Head of caudate nucleus (tissue), 42 donors: ENCODE measurements around the gene SYT1.

Source experiments
- DNase-seq, 42 donors: peaks; one replicate each; pipeline versions ENCODE4 v3.0.0 to v3.0.0-alpha.2; 2020 to 2021; ENCODE audit warnings: mixed read lengths in 7 of 42
- intact Hi-C: fragments of 100-400 bp; cut with DNase I; formaldehyde crosslinking; loops from one replicate; pipeline ENCODE4 v1.15.0; 2022

The SYT1 gene

DNA sequence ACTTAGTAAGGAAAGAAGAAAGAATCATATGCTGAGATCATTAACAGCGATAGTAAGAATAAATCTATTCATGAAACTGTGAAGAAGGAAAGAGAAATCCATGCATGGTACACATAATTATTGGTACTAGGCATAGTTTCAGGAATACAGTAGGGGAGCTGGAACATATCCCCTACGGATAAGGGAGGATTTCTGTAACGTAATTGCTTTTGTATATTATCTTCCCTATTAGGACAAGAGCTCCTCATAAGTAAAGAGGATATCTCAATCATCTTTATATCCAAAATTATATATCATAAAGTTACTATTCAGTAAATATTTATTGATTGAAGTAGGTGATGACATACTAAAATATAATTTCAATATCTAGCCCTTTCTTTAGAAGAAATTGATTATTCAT, 22.9 kb downstream of the SYT1 start:
- DNase-seq = no peak
- intact Hi-C loops = no loop called here

DNA sequence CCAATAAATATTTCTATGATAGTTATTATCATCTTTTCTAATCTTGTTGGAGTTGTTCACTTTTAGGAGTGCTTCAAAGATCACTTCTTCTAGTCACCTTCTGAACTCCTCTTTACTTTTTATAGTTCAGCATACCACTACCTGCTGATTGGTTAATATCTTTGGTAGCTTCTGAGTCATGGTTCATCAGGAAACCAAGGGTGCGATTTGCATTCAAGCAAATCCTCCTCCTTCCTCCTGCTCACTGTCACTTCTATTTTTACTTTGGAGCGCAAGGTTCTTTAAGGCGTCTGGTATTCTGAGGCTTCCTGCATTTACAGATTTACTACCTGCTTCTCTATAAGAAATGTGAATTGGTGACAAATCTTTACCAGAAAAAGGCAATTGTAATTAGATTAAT, 24.0 kb downstream of the SYT1 start:
- DNase-seq = peak in 17 of 42 donors; percentile 5 to 77 (median 34)
- intact Hi-C loops = no loop called here

DNA sequence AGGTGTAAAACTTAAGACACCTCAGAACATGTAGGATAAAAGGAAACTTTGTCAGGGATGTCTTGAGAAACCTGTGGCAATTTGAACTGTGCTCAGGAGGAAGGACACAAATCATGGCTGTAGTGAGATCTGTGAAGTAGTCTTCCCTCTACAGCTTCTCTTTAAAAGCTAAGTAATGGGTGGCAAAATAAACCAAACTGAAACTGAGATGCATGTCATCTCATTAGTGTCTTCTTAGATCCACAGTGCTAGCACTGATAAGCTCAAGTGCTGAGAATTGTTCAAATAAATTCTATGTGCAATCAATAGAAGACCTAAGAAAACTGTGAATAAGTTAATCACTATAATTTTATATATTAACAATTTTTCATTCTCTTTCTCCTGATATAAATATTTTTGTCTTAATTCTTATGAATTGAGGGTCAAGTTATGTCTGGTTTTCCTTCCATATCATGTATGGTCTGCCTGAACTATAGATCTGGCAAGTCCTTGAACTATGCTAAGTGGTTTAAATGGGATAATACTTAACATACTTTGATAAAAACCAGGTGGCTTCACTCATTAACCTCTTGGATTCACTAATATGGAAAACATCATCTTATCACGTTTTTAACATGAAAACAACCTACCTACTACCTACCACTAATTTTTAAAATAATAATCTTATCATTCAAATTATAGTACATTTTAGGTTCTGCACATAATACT, 27.2 kb downstream of the SYT1 start:
- intact Hi-C loops = no loop called here
- DNase-seq = no peak

DNA sequence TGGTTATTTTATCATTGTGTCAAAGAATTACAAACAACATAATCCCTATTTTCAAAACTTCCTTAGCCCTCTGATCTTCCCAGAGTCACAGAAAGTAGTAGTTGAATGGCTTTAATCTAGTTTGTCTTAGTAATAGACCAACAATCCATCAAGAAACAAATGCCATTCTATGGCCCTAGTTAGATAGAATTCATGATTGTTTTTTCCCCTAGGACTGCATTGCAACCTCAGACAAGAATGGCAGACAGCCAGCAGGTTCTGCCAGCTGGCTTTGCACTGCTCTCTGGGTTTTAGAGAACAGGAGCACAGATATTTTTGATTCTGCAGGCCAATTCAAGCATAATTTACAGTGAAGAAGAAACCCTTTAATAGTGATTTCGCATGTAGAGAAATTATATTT, 33.8 kb downstream of the SYT1 start:
- DNase-seq = peak in 15 of 42 donors; percentile 9 to 49 (median 33)

DNA sequence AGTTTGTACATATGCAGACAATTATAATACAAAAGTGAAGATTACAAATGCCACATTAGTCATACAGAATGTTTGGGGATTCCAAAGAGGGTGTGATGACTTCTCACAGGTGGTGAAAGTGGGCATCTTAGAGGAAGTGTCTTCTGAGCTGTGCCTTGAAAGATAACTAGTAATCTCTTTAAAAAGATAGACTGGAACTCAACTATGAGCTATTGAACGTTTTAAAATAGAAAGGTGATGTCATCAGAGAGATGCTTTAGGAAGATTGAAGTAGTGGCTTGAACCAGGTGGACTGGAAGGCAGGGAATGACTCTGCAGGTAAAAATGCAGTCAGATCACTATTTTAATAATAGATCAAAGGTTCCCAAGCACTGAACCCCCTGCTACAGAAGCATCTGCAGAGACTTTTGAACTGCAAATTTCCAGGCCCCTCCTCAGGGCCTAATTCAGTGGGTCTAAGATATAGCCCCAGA, 50.3 kb downstream of the SYT1 start:
- intact Hi-C loops = no loop called here
- no peak for DNase-seq

More for the DNA sequence above, 33.8 kb downstream of the SYT1 start:
- intact Hi-C loops = no loop called here

DNA sequence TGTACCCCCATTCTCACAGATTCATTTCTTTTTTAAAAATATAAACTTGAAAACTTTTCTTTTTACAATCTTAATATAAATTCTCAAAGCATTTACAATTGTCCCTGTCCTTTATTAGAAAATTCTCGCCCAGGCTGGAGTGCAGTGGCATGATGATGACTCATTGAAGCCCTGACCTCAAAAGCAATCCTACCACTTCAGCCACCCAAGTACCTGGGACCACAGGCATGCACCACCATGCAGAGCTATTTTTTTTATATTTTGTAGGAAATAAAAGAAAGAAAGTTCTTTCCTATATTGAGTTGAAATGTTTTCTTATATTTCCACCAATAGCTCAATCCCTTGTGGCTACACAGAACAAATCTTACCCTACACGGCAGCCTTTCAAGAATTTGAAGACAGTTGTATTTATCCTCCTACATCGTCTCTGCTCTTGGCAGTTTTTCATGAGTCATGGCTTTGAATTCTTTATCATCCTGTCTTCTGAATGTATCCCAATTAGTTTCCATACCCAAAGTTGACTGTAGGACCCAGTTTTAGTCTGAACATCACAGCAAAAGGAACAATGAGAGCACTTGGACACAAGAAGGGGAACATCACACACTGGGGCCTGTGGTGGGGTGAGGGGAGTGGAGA, 52.4 kb downstream of the SYT1 start:
- intact Hi-C loops = no loop called here
- peak in 6 of 42 donors; percentile 6 to 56 (median 22) for DNase-seq

DNA sequence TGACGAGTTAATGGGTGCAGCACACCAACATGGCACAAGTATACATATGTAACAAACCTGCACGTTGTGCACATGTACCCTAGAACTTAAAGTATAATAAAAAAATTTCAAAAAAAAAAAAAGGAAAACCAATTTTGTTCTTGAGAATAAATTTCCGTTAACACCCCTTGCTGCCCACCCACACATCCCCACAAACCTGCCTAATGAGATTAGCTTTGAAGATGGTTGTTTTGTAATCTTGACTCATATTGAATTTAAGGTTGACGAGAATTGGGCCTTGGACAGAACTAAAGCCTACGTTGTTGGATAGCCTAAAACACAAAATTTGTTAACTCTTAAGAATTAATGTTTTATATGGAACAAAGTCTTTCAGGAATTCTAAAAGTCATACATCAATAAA, 52.9 kb downstream of the SYT1 start:
- peak in 13 of 42 donors; percentile 14 to 52 (median 30) for DNase-seq
- intact Hi-C loops = no loop called here

DNA sequence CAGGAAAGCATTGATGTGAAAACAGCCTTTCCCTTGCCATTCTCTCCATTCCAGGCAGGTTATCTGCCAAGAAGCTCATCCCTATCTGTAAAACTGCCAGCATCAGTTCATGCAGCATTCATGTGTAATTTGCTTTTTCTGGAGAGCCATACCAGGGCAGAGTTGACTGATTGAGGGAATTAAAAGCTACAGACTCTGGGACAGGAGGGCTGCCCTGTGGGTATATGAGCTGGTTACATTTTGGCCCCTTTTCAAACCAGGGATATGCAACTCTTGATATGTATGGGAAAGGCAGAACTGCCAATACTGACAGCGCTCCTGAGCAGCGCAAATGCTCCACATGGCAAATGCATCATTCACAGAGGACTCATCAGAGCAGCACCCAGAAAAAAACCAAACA, 53.7 kb downstream of the SYT1 start:
- peak in 1 of 42 donors; percentile 6 for DNase-seq
- intact Hi-C loops = no loop called here

DNA sequence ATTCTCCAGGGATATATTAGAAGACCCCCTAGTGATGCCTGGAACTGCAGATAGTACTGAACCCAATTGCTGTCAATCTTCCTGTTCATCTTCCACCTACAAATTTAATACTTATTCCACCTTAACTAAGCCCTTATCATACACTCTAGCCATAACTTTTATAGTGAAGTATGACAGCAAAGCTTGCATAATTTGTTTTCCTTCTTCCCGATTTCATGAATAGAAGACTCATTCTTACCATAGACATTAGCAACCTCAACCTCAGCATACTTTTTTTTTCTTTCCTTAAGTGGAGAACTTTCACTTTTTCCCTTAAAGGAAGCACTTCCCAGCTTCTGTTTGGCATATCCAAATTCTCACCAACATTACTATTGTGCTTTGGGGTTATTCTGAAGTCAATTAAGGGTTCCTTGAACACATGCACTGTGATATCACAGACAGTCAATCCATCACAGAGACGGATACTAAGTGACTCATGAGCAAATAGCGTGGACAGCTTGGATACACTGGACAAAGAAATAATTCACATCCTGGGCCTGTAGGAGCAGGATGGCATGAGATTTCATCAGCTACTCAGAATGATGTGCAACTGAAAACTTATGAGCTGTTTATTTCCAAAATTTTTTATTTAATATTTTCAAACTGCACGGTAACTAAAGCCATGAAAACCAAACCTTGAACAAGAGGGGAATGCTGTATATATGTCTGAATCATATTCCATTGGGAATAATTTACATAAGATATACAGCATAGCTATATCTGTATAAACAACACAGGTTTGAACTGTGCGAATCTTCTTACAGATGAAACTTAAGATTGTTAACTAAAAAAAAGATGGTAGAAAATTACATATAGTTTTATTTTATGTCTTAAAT, 63.9 kb downstream of the SYT1 start:
- intact Hi-C loops = no loop called here
- no peak for DNase-seq

DNA sequence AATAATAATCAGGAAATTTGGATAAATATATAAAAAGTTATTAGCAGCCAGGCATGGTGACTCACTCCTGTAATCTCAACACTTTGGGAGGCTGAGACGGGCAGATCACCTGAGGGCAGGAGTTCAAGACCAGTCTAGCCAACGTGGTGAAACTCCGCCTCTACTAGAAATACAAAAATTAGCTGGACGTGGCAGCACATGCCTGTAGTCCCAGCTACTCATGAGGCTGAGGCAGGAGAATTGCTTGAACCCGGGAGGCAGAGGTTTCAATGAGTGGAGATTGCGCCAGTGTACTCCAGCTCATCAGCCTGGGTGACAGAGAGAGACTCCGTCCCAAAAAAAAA, 64.5 kb downstream of the SYT1 start:
- intact Hi-C loops = no loop called here
- no peak for DNase-seq

DNA sequence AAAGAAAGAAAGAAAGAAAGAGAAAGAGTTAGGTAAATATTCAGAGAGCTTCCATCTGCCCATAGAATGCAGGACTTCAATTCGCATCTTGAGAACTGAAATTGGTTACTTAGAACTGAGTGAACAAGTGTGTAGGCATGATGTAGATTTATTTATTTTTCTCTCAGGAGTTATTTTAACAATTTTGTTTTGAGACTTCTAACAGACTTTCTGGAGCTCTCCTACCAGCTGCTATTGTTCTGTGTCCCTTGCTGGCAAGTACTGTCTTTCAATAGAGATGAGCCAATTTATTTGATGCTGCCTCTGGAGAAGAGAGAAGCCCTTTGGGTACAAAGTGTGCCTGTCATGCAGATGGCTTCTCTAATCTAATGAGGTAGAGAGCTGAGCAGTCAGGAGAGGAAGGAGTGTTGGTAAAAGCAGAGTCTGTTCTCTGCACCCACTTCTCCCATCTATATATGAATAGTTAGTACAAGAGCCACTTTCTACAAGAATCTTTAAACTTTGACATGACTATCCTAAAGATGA, 67.0 kb downstream of the SYT1 start:
- intact Hi-C loops = no loop called here
- peak in 1 of 42 donors; percentile 30 for DNase-seq

DNA sequence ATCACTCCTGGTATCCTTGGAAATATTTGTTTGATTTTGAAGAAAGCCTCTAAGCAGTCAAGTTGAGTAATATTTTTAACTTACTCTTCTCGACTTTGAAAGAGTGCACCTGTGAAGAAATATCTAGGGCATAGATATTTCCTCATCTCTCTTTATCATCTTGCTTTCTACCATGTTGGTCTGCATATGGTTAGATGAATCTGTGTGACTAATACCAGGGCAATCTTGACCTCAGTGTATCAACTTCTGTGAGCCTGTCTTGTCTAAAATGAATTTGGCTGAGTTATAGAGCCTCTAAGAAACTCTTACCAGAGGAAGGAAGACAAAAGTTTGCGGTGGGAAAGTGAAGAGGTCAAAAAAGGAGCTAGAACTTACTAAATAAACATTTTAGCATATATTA, 68.4 kb downstream of the SYT1 start:
- intact Hi-C loops = no loop called here
- no peak for DNase-seq

DNA sequence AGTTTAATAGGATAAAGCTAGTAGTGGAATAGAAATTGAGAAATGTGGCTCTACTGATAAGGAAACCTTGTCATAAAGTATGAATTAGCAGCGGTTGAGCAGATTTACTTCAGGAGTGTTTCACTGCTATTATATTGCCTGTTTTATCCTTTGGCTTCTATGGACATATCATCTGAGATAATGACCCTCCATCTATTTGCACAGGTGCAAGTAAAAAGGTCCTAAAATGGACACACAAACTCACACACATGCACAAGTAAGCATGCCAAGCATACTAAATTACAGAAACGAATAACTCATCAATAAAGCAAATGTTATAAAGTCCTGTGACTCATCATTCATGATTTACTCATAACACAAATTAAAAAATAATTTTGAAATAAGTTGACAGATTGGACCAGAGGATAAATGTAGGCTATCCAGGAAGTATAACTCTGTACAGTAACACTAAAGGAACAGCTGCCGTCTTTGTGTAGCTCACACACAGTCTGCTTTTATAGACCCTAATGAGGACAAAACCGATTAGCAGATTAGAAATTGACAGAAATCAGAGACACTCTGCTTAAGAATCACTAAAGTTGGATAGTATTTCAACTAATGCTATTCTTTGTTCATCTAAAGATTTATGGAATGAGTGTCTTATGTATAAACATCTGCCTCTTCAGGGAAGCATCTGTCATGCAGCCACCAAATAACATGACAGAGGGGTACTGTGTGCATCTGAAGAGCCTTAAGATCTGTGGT, 73.9 kb downstream of the SYT1 start:
- intact Hi-C loops = no loop called here
- DNase-seq = no peak

DNA sequence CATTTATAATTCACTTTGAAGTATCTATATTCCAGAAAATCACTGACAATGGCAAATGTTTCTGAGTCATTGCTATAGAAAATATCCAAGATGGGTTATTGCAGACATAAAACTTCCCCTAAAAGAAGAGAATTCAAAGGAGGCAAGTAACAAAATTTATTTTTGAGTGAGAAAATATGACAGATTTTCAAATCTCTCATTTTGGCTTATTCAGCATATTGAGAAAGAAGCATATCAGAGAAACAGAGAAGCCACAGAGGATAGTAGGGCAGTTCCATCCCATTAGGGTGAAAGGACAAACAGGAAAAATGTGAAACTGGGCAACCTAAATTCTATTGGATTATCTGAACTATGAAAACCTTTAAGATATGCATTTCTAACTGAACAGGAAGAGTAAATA, 85.0 kb downstream of the SYT1 start:
- DNase-seq = no peak
- intact Hi-C loops = no loop called here

DNA sequence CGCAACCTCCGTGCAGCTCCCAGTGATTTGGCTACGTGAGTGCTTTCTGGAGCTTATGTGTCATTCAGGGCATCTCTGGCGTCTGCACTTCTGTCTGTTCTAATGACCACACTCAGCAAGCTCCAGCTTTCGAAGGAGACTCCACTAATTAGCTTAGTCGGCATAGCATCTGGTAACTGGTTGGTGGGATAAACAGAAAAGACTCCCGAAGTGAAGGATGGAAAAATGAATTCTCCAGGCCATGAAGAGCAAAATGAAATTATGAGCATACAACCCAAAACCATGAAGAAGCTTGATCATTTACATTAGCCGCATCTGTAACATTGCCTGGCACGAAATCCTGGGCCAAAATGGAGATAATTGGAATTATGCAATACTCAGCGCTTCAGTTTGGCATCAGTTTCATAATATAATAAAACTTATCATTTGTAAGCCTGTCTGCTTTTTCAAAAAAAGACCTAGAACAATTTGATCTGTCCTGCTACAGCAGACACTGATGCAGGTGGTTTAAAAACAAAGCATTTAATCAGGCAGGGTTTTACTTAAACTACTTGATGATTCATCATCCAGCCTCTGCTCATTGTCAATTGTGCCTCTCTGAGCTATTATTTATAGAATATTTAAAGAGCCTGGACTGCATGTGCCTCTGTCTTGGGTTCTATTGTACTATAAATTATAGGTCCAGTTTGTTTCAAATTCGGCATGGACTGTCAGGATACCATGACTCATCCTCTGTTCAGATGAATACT, 87.4 kb downstream of the SYT1 start:
- intact Hi-C loops = no loop called here
- DNase-seq = peak in 4 of 42 donors; percentile 2 to 42 (median 26)

DNA sequence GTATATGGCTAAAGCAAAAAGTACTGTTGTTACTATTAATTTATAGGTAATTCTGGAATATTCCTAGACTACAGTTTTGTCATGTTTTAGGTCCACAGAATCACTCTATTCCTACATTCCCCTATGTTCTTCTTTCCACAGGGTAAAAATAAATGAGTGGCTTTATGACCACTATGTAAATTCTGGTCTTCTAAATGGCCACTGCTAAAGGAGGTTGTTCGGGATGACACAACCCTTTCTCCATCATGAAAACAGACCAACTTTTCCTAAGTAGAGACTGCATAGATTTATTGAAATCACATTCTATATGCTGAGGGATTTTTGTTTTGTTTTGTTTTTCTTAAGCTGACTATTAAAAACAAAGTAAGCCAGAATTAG, 88.0 kb downstream of the SYT1 start:
- intact Hi-C loops = no loop called here
- DNase-seq = no peak

DNA sequence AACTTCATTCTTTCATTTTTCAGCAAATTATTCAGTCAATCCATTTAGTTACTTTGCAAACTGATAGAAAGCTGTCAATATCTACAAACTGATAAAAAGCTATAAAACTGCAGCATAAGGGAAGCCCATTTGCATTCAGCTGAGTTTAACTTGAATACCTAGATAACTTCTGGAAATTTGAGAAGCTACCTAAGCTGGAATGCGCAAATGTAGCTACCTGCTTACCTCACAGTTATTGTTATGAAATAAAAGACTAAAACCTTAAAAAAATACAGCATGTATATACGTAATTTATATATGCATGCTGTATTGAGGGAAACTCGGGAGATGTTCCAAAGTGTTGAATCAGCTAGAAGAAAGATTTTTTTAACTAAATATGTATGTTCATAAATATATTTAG, 94.4 kb downstream of the SYT1 start:
- DNase-seq = no peak
- intact Hi-C loops = no loop called here

DNA sequence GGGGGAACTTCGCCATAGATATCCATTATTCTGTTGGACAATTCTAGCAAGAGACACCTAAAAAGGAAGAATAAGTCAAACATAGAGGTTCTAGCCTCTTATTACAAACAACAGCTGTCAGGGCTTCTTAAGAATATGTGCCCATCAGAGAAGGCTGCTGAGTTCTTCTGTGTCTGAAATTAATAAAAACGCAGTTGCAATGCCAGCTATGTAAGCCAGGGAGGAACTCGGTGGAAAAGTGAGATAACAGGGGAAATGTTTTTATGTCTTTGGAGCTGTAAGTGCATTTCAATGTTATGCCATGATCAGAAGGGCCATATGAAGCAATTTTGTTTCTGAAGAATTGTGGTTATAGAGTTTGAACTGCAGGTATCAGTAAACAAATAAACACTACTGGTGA, 95.0 kb downstream of the SYT1 start:
- no peak for DNase-seq
- intact Hi-C loops = no loop called here

DNA sequence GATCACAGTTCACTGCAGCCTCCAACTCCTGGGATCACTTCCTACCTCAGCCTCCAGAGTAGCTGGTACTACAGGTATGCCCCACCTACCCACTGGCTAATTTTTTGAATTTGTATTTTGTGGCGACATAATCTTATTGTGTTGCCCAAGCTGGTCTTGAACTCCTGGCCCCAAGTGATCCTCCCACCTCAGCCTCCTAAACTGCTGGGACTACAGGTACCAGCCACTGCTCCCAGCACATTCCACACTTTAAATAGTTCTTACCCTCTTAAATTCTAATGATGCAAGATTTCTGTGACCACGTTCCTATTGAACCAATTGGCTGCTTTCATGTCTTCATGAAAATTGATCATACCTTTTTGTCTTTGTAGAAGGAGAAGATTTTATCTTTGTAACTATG, 96.6 kb downstream of the SYT1 start:
- intact Hi-C loops = no loop called here
- DNase-seq = no peak
